Heart left ventricle (tissue), 13 donors: ENCODE measurements around the gene B4GALNT3.
"Not testable (repeated sequence)": the region's sequence is repeated elsewhere in the genome, so short reads cannot be mapped to it uniquely, and the experiment has no call there.

Source experiments
- CTCF ChIP-seq, 12 donors: fragments of 200-600 bp; sonication (generic) in 4 of 12; IDR thresholded peaks; one replicate each; pipeline versions ENCODE4 v1.5.0 to v1.8.0; 2018 to 2022; ENCODE audit warnings: antibody characterized with exemption in 12 of 12, mild to moderate bottlenecking in 5 of 12
- POLR2A ChIP-seq, 2 donors: fragments of 450-650 bp; IDR thresholded peaks; one replicate each; pipeline ENCODE4 v1.6.1; 2017; ENCODE audit warnings: antibody characterized with exemption in 2 of 2, mild to moderate bottlenecking in 2 of 2, moderate library complexity in 2 of 2
- donor health status: ischemic (EF 13 %, LVEDD 7.1; RV severe dilation, severe dysfunction).
- donor health status: DM: no; HTN: yes; CAD: no.
- donor health status: DM: no; HTN: no; CAD: no.
- donor health status: ischemic (EF 25% LVEDD 6.9; RV normal size, moderate dysfunction).
- donor health status: ischemic (EF 25% LVEDD 5.7; RV mildly dilated, moderate dysfunction).
- donor health status: ischemic (EF 35%, LVEDD 5.7; RV mildly dilated, moderate dysfunction).
- donor health status: nonischemic (EF 11% LVEDD 7.7; RV severe dilation, severe dysfunction).
- donor health status: DM: yes; HTN: yes; CAD: no.
- donor health status: PGD.
- donor health status: ischemic (EF 29% LVEDD 5.4; RV normal size, mild dysfunction).
- donor health status: nonischemic (EF 23%, LVEDD 6.1; RV moderate dilation, normal function).

- TF ChIP-seq POLR2A, CTCF (IDR thresholded peaks at IDR 0.05): not testable (repeated sequence)
Measured at GRCh38 chr12:435737-436136, 24.0 kb upstream of the B4GALNT3 start.
